Measurements from ENCODE around the gene NR1H2.

- TF ChIP-seq ZFP3 (CRISPR knock-in tag; IDR thresholded peaks at IDR 0.05) (no peak), RARB (CRISPR knock-in tag; IDR thresholded peaks at IDR 0.05) (no peak), ISL1 (CRISPR knock-in tag; IDR thresholded peaks at IDR 0.05) (no peak), TOX (CRISPR knock-in tag; IDR thresholded peaks at IDR 0.05; ENCODE audit: borderline replicate concordance) (no peak), ZNF8 (CRISPR knock-in tag; IDR thresholded peaks at IDR 0.05) (no peak), ZNF565 (CRISPR knock-in tag; conservative IDR thresholded peaks at IDR 0.05; ENCODE audit: low read depth) (no peak), ZFP30 (CRISPR knock-in tag; IDR thresholded peaks at IDR 0.05) (no peak), BACH2 (CRISPR knock-in tag; IDR thresholded peaks at IDR 0.05; ENCODE audit: borderline replicate concordance) (no peak), TCF4 (CRISPR knock-in tag; IDR thresholded peaks at IDR 0.05; ENCODE audit: borderline replicate concordance) (no peak)
Measured at GRCh38 chr19:50341091-50341564, 35.1 kb upstream of the NR1H2 start.

Measured in SK-N-SH treated with all-trans-retinoic acid at 6 μM for 48 hours (cell line).